Hepatocyte (in vitro differentiated cells): ENCODE results near the gene ZBTB20. TPM values are rescaled to one million over a fixed set of nuclear protein-coding genes. Genes with fewer than 3 reads are reported as not detected.

Experiments
- DNase-seq: peaks from one replicate; pipeline ENCODE4 v3.0.0-alpha.2; 2016; ENCODE audit warnings: low spot score
- H2AFZ ChIP-seq: fragments of 200-600 bp; sonication (generic); 2 replicates; pipeline ENCODE4 v1.6.0; 2016; ENCODE audit warnings: antibody characterized with exemption, mild to moderate bottlenecking
- H3K27ac ChIP-seq: fragments of 200-600 bp; sonication (generic); 2 replicates; pipeline ENCODE4 v1.5.1; 2016; ENCODE audit warnings: mild to moderate bottlenecking
- H3K27me3 ChIP-seq: fragments of 200-600 bp; sonication (generic); 2 replicates; pipeline ENCODE4 v1.6.1; 2016
- H3K36me3 ChIP-seq: fragments of 200-600 bp; sonication (generic); replicated peaks from 2 replicates; pipeline ENCODE4 v1.5.1; 2016; ENCODE audit warnings: low read depth; ENCODE audit not compliant: insufficient read depth
- H3K4me1 ChIP-seq: fragments of 200-600 bp; sonication (generic); 2 replicates; pipeline ENCODE4 v1.5.1; 2016; ENCODE audit warnings: mild to moderate bottlenecking, moderate library complexity; ENCODE audit not compliant: insufficient read depth
- H3K4me2 ChIP-seq: fragments of 200-600 bp; sonication (generic); 2 replicates; pipeline ENCODE4 v1.6.0; 2016
- H3K4me3 ChIP-seq: fragments of 200-600 bp; sonication (generic); 2 replicates; pipeline ENCODE4 v1.5.1; 2016; ENCODE audit warnings: mild to moderate bottlenecking
- H3K79me2 ChIP-seq: fragments of 200-600 bp; sonication (generic); 2 replicates; pipeline ENCODE4 v1.6.0; 2017; ENCODE audit warnings: mild to moderate bottlenecking
- H3K9me2 ChIP-seq: fragments of 200-600 bp; sonication (generic); replicated peaks from 2 replicates; pipeline ENCODE4 v1.6.0; 2017; ENCODE audit warnings: mild to moderate bottlenecking; ENCODE audit not compliant: insufficient read depth
- H3K9me3 ChIP-seq: fragments of 200-600 bp; sonication (generic); 2 replicates; pipeline ENCODE4 v1.5.1; 2016; ENCODE audit warnings: low read depth, mild to moderate bottlenecking
- H4K20me1 ChIP-seq: fragments of 200-600 bp; sonication (generic); 2 replicates; pipeline ENCODE4 v1.6.0; 2016; ENCODE audit warnings: mild to moderate bottlenecking; ENCODE audit not compliant: insufficient read depth, poor library complexity, severe bottlenecking
- EZH2 ChIP-seq: fragments of 200-600 bp; sonication (generic); IDR thresholded peaks from 2 replicates; pipeline ENCODE4 v1.6.1; 2016; ENCODE audit warnings: antibody characterized with exemption, mild to moderate bottlenecking, borderline replicate concordance
- EZH2phosphoT487 ChIP-seq: fragments of 200-600 bp; sonication (generic); IDR thresholded peaks from one replicate; pipeline ENCODE4 v1.6.1; 2018; ENCODE audit warnings: antibody characterized with exemption, mild to moderate bottlenecking, low read depth, moderate library complexity; ENCODE audit not compliant: unreplicated experiment, severe bottlenecking
- WGBS: methylation state at CpG from one replicate; pipeline ENCODE4 v1.1.6; 2016; ENCODE audit warnings: low lambda C conversion rate; ENCODE audit errors: missing lambda C conversion rate; 5-methylcytosine and 5-hydroxymethylcytosine counted together
- polyA plus RNA-seq: library from polyadenylated mRNA; unstranded; fragments of >200 nt; fragmentation: Nextera tagmentation; extraction: Ambion mirVana; gene quantifications from 2 replicates; pipeline ENCODE4 v1.2.1, GENCODE V29; 2016
- total RNA-seq: library from RNA; depleted of rRNA; stranded (reverse); fragments of >200 nt; gene quantifications from 2 replicates; pipeline ENCODE4 v1.2.3, GENCODE V29; 2014
- TF ChIP-seq, protein P1 (sequence below): fragments of 200-600 bp; sonication (generic); IDR thresholded peaks from 2 replicates; pipeline ENCODE4 v1.5.1; 2016; ENCODE audit warnings: antibody characterized with exemption, mild to moderate bottlenecking; ENCODE audit not compliant: poor library complexity

The ZBTB20 gene
- total and polyA plus RNA-seq, 2 experiments from 2014 or later = 25.8 to 28.0 TPM

GRCh38 chr3:115087512-115087911 lies 59.6 kb downstream of the ZBTB20 start:
- no peaks in the 10 kb centered on the region for H3K9me3 ChIP-seq
- H3K4me1 ChIP-seq = no peaks in the 10 kb centered on the region
- no peak for DNase-seq
- no peaks in the 10 kb centered on the region for H3K27me3 ChIP-seq
- H4K20me1 ChIP-seq = no peaks in the 10 kb centered on the region
- H3K9me2 ChIP-seq = no peaks in the 10 kb centered on the region
- no peak overlapping the region for H2AFZ ChIP-seq
- H3K4me3 ChIP-seq = no peak overlapping the region
- H3K79me2 ChIP-seq = peaks cover 4% of the 10 kb centered on the region
- no peaks in the 10 kb centered on the region for H3K36me3 ChIP-seq
- H3K27ac ChIP-seq = no peak overlapping the region
- WGBS = 83% methylated on average over 1 of the region's 1 CpG
- H3K4me2 ChIP-seq = no peak overlapping the region
- TF ChIP-seq, protein P1, sequence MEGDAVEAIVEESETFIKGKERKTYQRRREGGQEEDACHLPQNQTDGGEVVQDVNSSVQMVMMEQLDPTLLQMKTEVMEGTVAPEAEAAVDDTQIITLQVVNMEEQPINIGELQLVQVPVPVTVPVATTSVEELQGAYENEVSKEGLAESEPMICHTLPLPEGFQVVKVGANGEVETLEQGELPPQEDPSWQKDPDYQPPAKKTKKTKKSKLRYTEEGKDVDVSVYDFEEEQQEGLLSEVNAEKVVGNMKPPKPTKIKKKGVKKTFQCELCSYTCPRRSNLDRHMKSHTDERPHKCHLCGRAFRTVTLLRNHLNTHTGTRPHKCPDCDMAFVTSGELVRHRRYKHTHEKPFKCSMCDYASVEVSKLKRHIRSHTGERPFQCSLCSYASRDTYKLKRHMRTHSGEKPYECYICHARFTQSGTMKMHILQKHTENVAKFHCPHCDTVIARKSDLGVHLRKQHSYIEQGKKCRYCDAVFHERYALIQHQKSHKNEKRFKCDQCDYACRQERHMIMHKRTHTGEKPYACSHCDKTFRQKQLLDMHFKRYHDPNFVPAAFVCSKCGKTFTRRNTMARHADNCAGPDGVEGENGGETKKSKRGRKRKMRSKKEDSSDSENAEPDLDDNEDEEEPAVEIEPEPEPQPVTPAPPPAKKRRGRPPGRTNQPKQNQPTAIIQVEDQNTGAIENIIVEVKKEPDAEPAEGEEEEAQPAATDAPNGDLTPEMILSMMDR = no peak
- TF ChIP-seq EZH2phosphoT487 (no peak), EZH2 (no peak)

DNA sequence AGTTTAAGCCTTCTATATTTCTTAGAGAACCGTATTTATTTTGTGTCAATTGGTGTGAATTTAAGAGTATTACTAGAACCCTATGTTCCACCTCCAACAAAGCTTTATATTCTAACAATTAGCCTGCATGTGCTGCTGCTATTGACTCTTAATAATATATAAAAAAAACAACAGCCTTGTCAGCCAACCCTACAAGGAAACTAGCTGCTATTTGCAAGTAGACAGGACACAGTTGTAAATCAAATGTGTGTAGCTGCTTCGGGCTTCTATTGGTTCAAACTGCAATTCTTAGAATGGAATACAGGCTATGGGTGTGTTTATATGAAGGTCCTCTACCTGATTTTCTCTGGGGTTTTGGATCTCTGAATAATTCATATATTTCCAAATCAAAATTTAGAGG lies 60.7 kb downstream of the ZBTB20 start:
- H3K36me3 ChIP-seq = no peaks in the 10 kb centered on the region
- H3K79me2 ChIP-seq = peaks cover 4% of the 10 kb centered on the region
- no peak overlapping the region for H3K4me3 ChIP-seq
- H3K4me1 ChIP-seq = no peaks in the 10 kb centered on the region
- TF ChIP-seq EZH2phosphoT487 (no peak), EZH2 (no peak)
- TF ChIP-seq, protein P1 = no peak
- no peak overlapping the region for H3K27ac ChIP-seq
- no peak overlapping the region for H3K4me2 ChIP-seq
- no peaks in the 10 kb centered on the region for H3K27me3 ChIP-seq
- DNase-seq = no peak
- 77% methylated on average over 2 of the region's 2 CpGs for WGBS
- H4K20me1 ChIP-seq = no peaks in the 10 kb centered on the region
- H3K9me2 ChIP-seq = no peaks in the 10 kb centered on the region
- H2AFZ ChIP-seq = no peak overlapping the region
- H3K9me3 ChIP-seq = no peaks in the 10 kb centered on the region

DNA sequence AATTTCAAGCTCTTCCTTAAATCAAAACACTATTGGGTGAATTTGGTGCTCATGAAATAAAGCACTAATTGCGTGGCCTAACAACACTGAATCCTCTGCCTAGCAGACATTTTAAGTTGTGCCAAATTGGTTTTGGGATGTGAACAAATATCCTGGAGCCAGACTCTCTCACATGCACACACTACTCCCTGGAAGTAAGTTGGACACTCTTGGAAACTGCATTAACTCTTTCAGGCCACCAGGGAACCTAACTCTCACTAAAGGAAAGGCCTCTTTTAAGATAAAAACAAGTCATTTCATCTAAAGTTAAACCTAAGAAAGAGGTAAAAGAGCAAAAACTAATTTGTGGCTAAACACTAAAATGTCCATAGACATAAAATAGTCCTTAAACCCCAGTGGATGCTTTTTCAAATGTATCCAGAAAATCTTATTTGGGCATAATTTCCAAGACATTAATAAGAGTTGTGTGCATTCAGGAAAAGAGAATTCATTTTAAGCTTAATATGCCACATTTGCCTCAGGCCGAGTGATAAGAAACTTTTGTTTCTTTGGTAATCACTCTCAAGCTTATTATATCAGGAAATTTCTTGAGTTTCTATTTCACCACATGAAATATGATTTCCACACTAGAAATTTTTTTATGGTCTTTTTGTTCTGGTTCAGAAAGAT lies 61.8 kb downstream of the ZBTB20 start:
- Histone ChIP-seq H3K36me3 (no peaks in the 10 kb centered on the region), H3K27ac (no peak overlapping the region), H4K20me1 (no peaks in the 10 kb centered on the region), H2AFZ (no peak overlapping the region), H3K79me2 (no peaks in the 10 kb centered on the region), H3K9me3 (no peaks in the 10 kb centered on the region), H3K9me2 (no peaks in the 10 kb centered on the region), H3K4me3 (no peak overlapping the region), H3K27me3 (no peaks in the 10 kb centered on the region), H3K4me1 (no peaks in the 10 kb centered on the region), H3K4me2 (no peak overlapping the region)
- 92% methylated on average over 2 of the region's 2 CpGs for WGBS
- no peak for TF ChIP-seq EZH2phosphoT487
- TF ChIP-seq, protein P1 = no peak
- no peak for TF ChIP-seq EZH2
- DNase-seq = no peak

- Histone ChIP-seq H2AFZ (no peak overlapping the region), H3K9me3 (no peaks in the 10 kb centered on the region), H3K4me3 (no peak overlapping the region), H3K36me3 (no peaks in the 10 kb centered on the region), H3K27ac (no peak overlapping the region), H3K79me2 (no peaks in the 10 kb centered on the region), H3K27me3 (no peaks in the 10 kb centered on the region), H3K9me2 (no peaks in the 10 kb centered on the region), H3K4me2 (no peak overlapping the region), H4K20me1 (no peaks in the 10 kb centered on the region), H3K4me1 (no peaks in the 10 kb centered on the region)
- no peak for DNase-seq
- 97% methylated on average over 4 of the region's 4 CpGs for WGBS
- TF ChIP-seq EZH2 (no peak), EZH2phosphoT487 (no peak)
- TF ChIP-seq, protein P1 = no peak
Measured at GRCh38 chr3:115084686-115085085, 62.4 kb downstream of the ZBTB20 start.
